ENCODE results near the gene SH3TC1. TPM values are rescaled to one million over a fixed set of nuclear protein-coding genes. Genes with fewer than 3 reads are reported as not detected.

Gene SH3TC1
- polyA plus RNA-seq, 3 donors, result 36.9 to 85.7 (median 41.9) TPM

- Histone ChIP-seq H3K4me2 (replicated peaks; ENCODE audit: extremely low read depth, low read length, poor library complexity, severe bottlenecking) (no peak overlapping the region), H3K36me3 (replicated peaks in 1 of 2; ENCODE audit: control insufficient read depth in 1 of 2, insufficient read depth in 2 of 2, low read length in 2 of 2) (no peaks in the 10 kb centered on the region), H4K20me1 (ENCODE audit: insufficient read depth, low read length) (no peaks in the 10 kb centered on the region), H3K27ac (ENCODE audit: low read depth in 1 of 2, low read length in 2 of 2) (no peak overlapping the region), H3K9me3 (replicated peaks in 1 of 2; ENCODE audit: control insufficient read depth in 1 of 2, insufficient read depth in 1 of 2, low read length in 2 of 2) (no peaks in the 10 kb centered on the region), H2AFZ (ENCODE audit: insufficient read depth, low read depth, low read length, poor library complexity, severe bottlenecking) (no peak overlapping the region), H3K4me1 (ENCODE audit: control insufficient read depth in 1 of 2, insufficient read depth in 2 of 2, low read length in 2 of 2) (peaks cover 12 to 24% of the 10 kb centered on the region in 2 donors), H3K4me3 (replicated peaks in 1 of 3; ENCODE audit: low read depth in 2 of 3, low read length in 3 of 3) (no peak overlapping the region), H3K9ac (ENCODE audit: insufficient read depth, low read length, poor library complexity, severe bottlenecking) (no peak overlapping the region), H3K79me2 (ENCODE audit: insufficient read depth, low read length) (no peaks in the 10 kb centered on the region), H3K27me3 (ENCODE audit: control insufficient read depth in 2 of 2, insufficient read depth in 2 of 2, low read length in 2 of 2) (peaks cover 0 to 12% of the 10 kb centered on the region in 2 donors)
- Mint-ChIP-seq H3K9me3 (peaks cover 0 to 2% (median 0%) of the 10 kb centered on the region in 7 donors), H3K36me3 (no peaks in the 10 kb centered on the region), H3K4me1 (peaks cover 39% of the 10 kb centered on the region), H3K4me3 (no peak overlapping the region), H3K27ac (no peak overlapping the region), H3K27me3 (ENCODE audit: low read depth in 3 of 3) (peaks cover 22 to 27% (median 22%) of the 10 kb centered on the region in 3 donors)
- DNase-seq, result no peak
- TF ChIP-seq, protein P1, sequence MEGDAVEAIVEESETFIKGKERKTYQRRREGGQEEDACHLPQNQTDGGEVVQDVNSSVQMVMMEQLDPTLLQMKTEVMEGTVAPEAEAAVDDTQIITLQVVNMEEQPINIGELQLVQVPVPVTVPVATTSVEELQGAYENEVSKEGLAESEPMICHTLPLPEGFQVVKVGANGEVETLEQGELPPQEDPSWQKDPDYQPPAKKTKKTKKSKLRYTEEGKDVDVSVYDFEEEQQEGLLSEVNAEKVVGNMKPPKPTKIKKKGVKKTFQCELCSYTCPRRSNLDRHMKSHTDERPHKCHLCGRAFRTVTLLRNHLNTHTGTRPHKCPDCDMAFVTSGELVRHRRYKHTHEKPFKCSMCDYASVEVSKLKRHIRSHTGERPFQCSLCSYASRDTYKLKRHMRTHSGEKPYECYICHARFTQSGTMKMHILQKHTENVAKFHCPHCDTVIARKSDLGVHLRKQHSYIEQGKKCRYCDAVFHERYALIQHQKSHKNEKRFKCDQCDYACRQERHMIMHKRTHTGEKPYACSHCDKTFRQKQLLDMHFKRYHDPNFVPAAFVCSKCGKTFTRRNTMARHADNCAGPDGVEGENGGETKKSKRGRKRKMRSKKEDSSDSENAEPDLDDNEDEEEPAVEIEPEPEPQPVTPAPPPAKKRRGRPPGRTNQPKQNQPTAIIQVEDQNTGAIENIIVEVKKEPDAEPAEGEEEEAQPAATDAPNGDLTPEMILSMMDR (IDR thresholded peaks at IDR 0.05), result no peak
- 43% methylated on average over 18 of the region's 19 CpGs for WGBS (ENCODE audit: insufficient coverage)
- intact Hi-C loops (cut with micrococcal nuclease), result no loop called here
These were observed 75.9 kb downstream of the SH3TC1 start for GRCh38 chr4:8274765-8275547.

GRCh38 chr4:8275548-8275910 lies 76.4 kb downstream of the SH3TC1 start:
- H3K4me3 Mint-ChIP-seq, result no peak overlapping the region
- peaks cover 12 to 18% of the 10 kb centered on the region in 2 donors for H3K4me1 ChIP-seq (ENCODE audit: control insufficient read depth in 1 of 2, insufficient read depth in 2 of 2, low read length in 2 of 2)
- H3K4me2 ChIP-seq (replicated peaks; ENCODE audit: extremely low read depth, low read length, poor library complexity, severe bottlenecking), result no peak overlapping the region
- H2AFZ ChIP-seq (ENCODE audit: insufficient read depth, low read depth, low read length, poor library complexity, severe bottlenecking), result no peak overlapping the region
- H3K9me3 Mint-ChIP-seq, result peaks cover 0 to under 1% (median 0%) of the 10 kb centered on the region in 7 donors
- no peak overlapping the region for H3K4me3 ChIP-seq (replicated peaks in 1 of 3; ENCODE audit: low read depth in 2 of 3, low read length in 3 of 3)
- peaks cover 38% of the 10 kb centered on the region for H3K4me1 Mint-ChIP-seq
- no peak overlapping the region for H3K9ac ChIP-seq (ENCODE audit: insufficient read depth, low read length, poor library complexity, severe bottlenecking)
- H3K27me3 Mint-ChIP-seq (ENCODE audit: low read depth in 3 of 3), result peaks cover 17 to 21% (median 17%) of the 10 kb centered on the region in 3 donors
- WGBS (ENCODE audit: insufficient coverage), result 43% methylated on average over 3 of the region's 4 CpGs
- no peak overlapping the region for H3K27ac Mint-ChIP-seq
- no peaks in the 10 kb centered on the region for H3K9me3 ChIP-seq (replicated peaks in 1 of 2; ENCODE audit: control insufficient read depth in 1 of 2, insufficient read depth in 1 of 2, low read length in 2 of 2)
- H3K27me3 ChIP-seq (ENCODE audit: control insufficient read depth in 2 of 2, insufficient read depth in 2 of 2, low read length in 2 of 2), result peaks cover 0 to 8% of the 10 kb centered on the region in 2 donors
- H4K20me1 ChIP-seq (ENCODE audit: insufficient read depth, low read length), result no peaks in the 10 kb centered on the region
- TF ChIP-seq, protein P1 (IDR thresholded peaks at IDR 0.05), result no peak
- H3K79me2 ChIP-seq (ENCODE audit: insufficient read depth, low read length), result no peaks in the 10 kb centered on the region
- no peak overlapping the region for H3K27ac ChIP-seq (ENCODE audit: low read depth in 1 of 2, low read length in 2 of 2)
- no peaks in the 10 kb centered on the region for H3K36me3 Mint-ChIP-seq
- no peak for DNase-seq
- no peaks in the 10 kb centered on the region for H3K36me3 ChIP-seq (replicated peaks in 1 of 2; ENCODE audit: control insufficient read depth in 1 of 2, insufficient read depth in 2 of 2, low read length in 2 of 2)
- intact Hi-C loops (cut with micrococcal nuclease), result no loop called here

All from CD14-positive monocyte (primary cell).